AG04449 (cell line): ENCODE measurements around the gene PRXL2B.

Experiments
- CTCF ChIA-PET: fragments of 350-600 bp; formaldehyde crosslinking; extraction: SDS; loops from one replicate; lab custom pipeline; 2021; ENCODE audit warnings: antibody characterized with exemption; lab: Yijun Ruan, JAX
- POLR2A ChIA-PET: fragments of 400-600, 350-600 bp; formaldehyde crosslinking; extraction: SDS; loops from one replicate; lab custom pipeline; 2020; ENCODE audit warnings: antibody characterized with exemption, inconsistent platforms; lab: Yijun Ruan, JAX
- DNase-seq: peaks from one replicate; pipeline ENCODE4 v3.0.0-alpha.2; 2010; ENCODE audit warnings: low read depth, low spot score
- H3K4me3 ChIP-seq: 2 replicates; pipeline ENCODE4 v1.5.1; 2011; ENCODE audit warnings: low read depth, mild to moderate bottlenecking, control low read depth, low read length
- TF ChIP-seq, protein P1 (sequence below): IDR thresholded peaks from one replicate; pipeline ENCODE4 v1.5.1; 2011; ENCODE audit warnings: mild to moderate bottlenecking, moderate library complexity, low read length, control low read depth, inconsistent platforms; ENCODE audit not compliant: insufficient read depth; ENCODE audit errors: missing control alignments

The PRXL2B gene

DNA sequence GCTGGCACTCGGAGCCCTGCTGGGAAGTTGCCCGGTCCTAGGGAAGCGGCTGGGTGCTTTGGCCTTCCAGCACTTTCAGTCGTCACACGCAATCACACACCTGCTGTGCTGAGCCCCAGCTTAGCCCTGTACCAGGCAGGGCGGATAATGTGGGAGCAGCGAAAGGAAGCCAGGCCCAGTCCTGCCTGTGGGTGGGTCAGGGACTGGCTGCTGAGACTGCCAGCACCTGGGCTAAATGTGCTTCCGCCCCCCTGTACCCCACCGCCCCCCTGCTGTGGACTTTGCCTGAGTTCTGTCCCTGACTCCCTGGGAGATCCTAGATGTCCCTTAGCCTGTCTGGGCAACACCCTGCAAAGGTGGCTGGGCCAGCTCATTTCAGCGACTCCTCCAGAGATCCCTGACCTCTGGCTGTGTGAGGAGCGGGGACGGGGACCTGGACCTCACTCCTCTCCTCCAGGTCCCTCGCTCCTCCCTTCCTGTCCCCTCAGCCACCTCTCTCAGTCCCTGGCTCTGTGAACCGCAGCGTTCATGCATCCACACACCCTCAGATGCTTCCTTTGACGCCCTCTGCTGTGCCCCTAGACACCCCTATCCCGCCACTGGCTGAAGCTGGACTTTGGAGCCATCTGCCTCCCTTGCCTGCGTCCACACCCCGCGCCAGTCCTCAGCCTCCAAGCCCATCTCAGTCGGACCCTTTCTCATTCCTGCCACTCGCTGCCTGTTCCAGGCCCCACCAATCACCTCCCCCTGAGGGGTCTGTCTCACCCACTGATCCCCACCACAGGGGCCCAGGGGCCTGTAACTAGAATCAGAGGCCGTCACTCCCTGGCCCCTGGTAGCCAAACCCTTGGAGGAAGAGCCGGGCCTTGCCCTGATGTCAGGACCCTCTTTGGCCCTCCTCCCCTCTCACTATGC lies 44.8 kb downstream of the PRXL2B start:
- H3K4me3 ChIP-seq = no peak overlapping the region
- TF ChIP-seq, protein P1, sequence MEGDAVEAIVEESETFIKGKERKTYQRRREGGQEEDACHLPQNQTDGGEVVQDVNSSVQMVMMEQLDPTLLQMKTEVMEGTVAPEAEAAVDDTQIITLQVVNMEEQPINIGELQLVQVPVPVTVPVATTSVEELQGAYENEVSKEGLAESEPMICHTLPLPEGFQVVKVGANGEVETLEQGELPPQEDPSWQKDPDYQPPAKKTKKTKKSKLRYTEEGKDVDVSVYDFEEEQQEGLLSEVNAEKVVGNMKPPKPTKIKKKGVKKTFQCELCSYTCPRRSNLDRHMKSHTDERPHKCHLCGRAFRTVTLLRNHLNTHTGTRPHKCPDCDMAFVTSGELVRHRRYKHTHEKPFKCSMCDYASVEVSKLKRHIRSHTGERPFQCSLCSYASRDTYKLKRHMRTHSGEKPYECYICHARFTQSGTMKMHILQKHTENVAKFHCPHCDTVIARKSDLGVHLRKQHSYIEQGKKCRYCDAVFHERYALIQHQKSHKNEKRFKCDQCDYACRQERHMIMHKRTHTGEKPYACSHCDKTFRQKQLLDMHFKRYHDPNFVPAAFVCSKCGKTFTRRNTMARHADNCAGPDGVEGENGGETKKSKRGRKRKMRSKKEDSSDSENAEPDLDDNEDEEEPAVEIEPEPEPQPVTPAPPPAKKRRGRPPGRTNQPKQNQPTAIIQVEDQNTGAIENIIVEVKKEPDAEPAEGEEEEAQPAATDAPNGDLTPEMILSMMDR = no peak
- DNase-seq = no peak
- CTCF ChIA-PET = no interaction called here
- POLR2A ChIA-PET = no interaction called here

DNA sequence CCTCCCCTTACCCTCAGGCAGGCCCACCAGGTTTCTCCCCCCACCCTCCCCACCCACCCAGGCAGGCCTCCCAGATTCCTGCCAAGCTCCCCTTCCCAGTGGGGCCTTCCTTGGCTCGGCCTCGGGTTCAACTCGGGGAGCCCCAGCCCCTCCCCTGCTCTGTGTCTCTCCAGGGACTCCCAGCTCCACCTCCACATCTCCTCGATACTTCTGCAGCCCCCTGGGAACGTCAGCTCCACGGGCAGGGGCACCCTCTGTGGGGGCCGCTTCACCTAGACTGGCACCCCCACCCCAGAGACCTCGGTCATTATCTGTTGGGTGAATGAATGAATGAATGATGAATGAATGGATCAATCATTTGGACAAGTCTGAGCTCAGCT lies 45.5 kb downstream of the PRXL2B start:
- TF ChIP-seq, protein P1 = no peak
- ChIA-PET CTCF (no interaction called here), POLR2A (no interaction called here)
- no peak overlapping the region for H3K4me3 ChIP-seq
- no peak for DNase-seq

DNA sequence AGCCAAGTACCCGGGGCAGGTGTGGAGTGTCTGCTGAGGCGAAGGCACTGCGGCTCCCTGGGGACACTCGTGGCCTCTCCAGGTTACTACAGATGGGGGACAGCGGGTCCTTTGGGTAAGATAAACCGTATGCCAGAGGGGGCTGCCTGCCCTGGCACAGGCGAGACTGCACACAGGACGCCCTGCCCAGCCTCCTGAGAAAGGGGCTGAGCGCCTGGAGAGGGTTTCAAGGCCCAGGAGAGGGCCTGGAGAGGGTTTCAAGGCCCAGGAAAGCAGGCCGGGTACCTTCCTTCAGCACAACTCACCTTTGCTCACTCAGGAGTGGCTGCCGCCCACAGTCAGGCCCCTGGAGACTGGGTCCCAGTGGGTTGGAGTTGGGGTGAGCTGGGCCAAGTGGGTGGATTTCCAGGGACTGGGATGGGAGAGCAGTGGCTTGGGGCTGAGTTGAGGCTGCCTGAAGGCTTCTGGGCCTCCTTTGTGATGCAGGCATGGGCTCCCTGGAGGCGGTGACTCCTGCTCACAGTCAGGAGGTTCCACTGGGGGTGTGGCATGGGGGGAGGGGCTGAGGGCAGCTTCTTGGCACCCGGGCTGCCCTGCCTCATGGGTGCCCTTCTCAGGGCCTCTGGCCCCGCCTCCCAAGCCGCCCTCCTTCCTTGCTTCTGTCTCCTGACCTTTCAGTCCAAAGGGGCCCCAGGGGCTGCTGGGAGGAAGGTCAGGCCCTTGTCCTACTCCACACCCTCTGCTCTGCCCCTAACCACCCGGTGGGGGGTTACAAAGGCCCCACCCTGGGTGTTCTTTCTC lies 46.2 kb downstream of the PRXL2B start, which contains the start of gene MMEL1:
Gene MMEL1 (minus strand): TSS at position 456 of the 801 bp plus-strand sequence. CDS start 3,532 bp downstream, outside the sequence.
- TF ChIP-seq, protein P1 = no peak
- ChIA-PET CTCF (no interaction called here), POLR2A (no interaction called here)
- DNase-seq = no peak
- H3K4me3 ChIP-seq = no peak within 1 kb of the TSS

DNA sequence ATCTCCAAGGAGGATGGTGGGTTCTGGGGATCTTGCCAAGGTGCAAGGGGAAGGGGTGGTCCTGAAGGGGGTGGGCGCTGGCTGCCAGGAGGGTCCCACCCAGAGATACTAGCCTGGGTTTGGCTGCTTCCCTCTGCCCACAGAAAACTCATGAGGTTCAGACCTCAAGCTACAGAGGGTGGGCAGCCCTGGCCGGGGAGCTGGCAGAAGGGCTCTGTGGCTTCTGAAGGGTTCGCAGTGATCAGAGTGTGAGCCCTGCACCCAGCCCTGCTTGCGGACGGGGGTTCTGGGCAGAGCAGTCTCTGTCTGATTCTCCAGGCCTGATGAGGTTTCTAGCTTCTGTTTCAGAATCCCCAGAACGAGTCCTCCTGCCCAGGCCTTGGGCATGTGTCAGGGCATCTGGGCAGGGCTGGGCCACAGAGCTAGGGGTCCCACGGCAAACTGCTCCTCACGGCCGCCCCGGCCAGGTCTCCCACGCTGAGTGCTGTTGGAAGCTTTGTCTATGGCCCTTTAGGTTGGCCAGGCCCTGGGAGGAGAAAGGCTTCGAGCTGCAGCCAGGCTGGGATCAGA lies 46.9 kb downstream of the PRXL2B start:
- DNase-seq = no peak
- ChIA-PET CTCF (no interaction called here), POLR2A (no interaction called here)
- H3K4me3 ChIP-seq = no peak overlapping the region
- TF ChIP-seq, protein P1 = no peak

DNA sequence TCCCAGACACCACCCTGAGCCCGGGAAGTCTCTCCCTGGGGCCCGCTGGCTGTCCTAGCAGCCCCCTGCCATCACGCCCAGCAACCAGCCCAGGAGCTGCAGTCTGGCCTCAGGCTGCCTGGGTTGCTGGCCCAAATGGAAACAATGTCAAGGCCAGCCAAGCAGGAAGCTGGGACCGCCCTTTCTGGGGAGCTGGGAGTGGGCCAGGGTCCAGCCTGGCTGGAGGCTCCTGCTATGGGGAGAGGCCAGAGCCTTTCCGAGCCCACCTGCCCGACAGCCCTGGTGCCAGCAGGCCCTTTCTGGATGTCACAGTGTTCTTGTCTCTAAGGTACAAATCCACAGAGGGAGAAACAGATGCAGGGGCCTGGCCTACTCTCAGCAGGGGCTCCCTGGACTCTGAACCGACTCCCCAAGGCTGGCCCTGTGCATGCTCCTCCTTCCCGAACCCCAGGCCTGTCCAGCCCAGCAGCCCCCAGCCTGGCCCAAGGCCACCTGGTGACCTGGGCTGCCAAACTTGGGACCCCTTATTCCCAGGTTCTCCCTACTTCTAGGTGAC lies 47.4 kb downstream of the PRXL2B start:
- no peak for DNase-seq
- H3K4me3 ChIP-seq = no peak overlapping the region
- ChIA-PET POLR2A (no interaction called here), CTCF (no interaction called here)
- TF ChIP-seq, protein P1 = no peak
